Smooth muscle cell of the pulmonary artery (primary cell): Measurements from ENCODE around the gene PHKA1. TPM values are rescaled to one million over a fixed set of nuclear protein-coding genes. Genes with fewer than 3 reads are reported as not detected.

ENCODE experiments used
- total RNA-seq: library from RNA; depleted of rRNA; stranded (reverse); fragments of >200 nt; gene quantifications from 2 replicates; pipeline ENCODE4 v1.2.3, GENCODE V29; 2014

Gene PHKA1
- total RNA-seq, result 9.3 and 17.1 TPM in 2 replicates

GRCh38 chrX:72713599-72714477, at the start of gene PHKA1:
PHKA1 (minus strand) TSS chrX:72714306; CDS start chrX:72713880, 426 bp downstream.

GRCh38 chrX:72572248-72573157, 141.6 kb downstream of the PHKA1 start, which contains the start of gene HDAC8:
HDAC8 (minus strand) TSS chrX:72572843; CDS start chrX:72572761, 82 bp downstream.

Other genes starting within 250 kb of the PHKA1 start
- gene HDAC8, start 141.5 kb downstream of the PHKA1 start, total RNA-seq, result 25.7 and 31.3 TPM in 2 replicates
- gene DMRTC1B, start 62.6 kb upstream of the PHKA1 start, total RNA-seq, result not detected in 2 replicates
- gene FAM236B, start 68.4 kb upstream of the PHKA1 start, total RNA-seq, result not detected in 2 replicates
- gene FAM236D, start 93.9 kb upstream of the PHKA1 start, total RNA-seq, result not detected in 2 replicates
- gene FAM236C, start 198.3 kb upstream of the PHKA1 start, total RNA-seq, result not detected in 2 replicates
- not detected in 2 replicates for gene FAM236A, start 223.9 kb upstream of the PHKA1 start, total RNA-seq
- gene DMRTC1, start 229.5 kb upstream of the PHKA1 start, total RNA-seq, result not detected in 2 replicates